Skeletal muscle tissue (tissue), 1 donor: ENCODE results near the gene CLIC6. TPM values are rescaled to one million over a fixed set of nuclear protein-coding genes. Genes with fewer than 3 reads are reported as not detected.

Experiments used
- total RNA-seq: library from RNA; depleted of rRNA; stranded (reverse); fragments of >200 nt; gene quantifications from one replicate; pipeline ENCODE4 v1.2.3, GENCODE V29; 2014

The CLIC6 gene
- total RNA-seq, 1 donor from 2014 or later: under 0.01 TPM

Other genes with a start within 250 kb of the CLIC6 start
- not detected for gene SMIM34, start 245.0 kb upstream of the CLIC6 start, total RNA-seq
- 0.52 TPM for gene KCNE1, start 156.8 kb upstream of the CLIC6 start, total RNA-seq
- gene RCAN1, start 53.9 kb upstream of the CLIC6 start, total RNA-seq: 33.4 TPM